ENCODE results near the gene TNFAIP8L1. TPM values are rescaled to one million over a fixed set of nuclear protein-coding genes. Genes with fewer than 3 reads are reported as not detected.

The TNFAIP8L1 gene
- polyA plus RNA-seq, 1 experiment: 4.8 TPM

GRCh38 chr19:4597278-4597974 is 41.9 kb upstream of the TNFAIP8L1 start:
- TF ChIP-seq CTCF (IDR thresholded peaks at IDR 0.05; ENCODE audit: insufficient read depth, low read depth, low read length): no peak
- CTCF ChIA-PET: interaction anchor here (3.0 kb wide), 1 partner anchor 39 kb away, joined by 10 read pairs; no protein-coding TSS in a partner anchor
- Histone ChIP-seq H3K36me3 (ENCODE audit: control insufficient read depth, insufficient read depth, low read length) (no peaks in the 10 kb centered on the region), H3K4me3 (ENCODE audit: low read depth, low read length) (peak overlapping the region; percentile 23), H3K27me3 (ENCODE audit: control insufficient read depth, insufficient read depth, low read length) (peaks cover 15% of the 10 kb centered on the region)
- POLR2A ChIA-PET: interaction anchor here (0.6 kb wide), 1 partner anchor 42 kb away, joined by 3 read pairs; no protein-coding TSS in a partner anchor
- no peak for DNase-seq (ENCODE audit: low read depth)

GRCh38 chr19:4597975-4598671 is 41.2 kb upstream of the TNFAIP8L1 start:
- Histone ChIP-seq H3K4me3 (ENCODE audit: low read depth, low read length) (peak overlapping the region; percentile 23), H3K27me3 (ENCODE audit: control insufficient read depth, insufficient read depth, low read length) (peaks cover 15% of the 10 kb centered on the region), H3K36me3 (ENCODE audit: control insufficient read depth, insufficient read depth, low read length) (no peaks in the 10 kb centered on the region)
- CTCF ChIA-PET: interaction anchor here (1.6 to 3.0 kb wide), 2 partner anchors 31 to 38 kb away, joined by 3 to 10 read pairs; no protein-coding TSS in a partner anchor
- no peak for TF ChIP-seq CTCF (IDR thresholded peaks at IDR 0.05; ENCODE audit: insufficient read depth, low read depth, low read length)
- no peak for DNase-seq (ENCODE audit: low read depth)
- POLR2A ChIA-PET: no interaction called here

GRCh38 chr19:4598712-4599111 is 40.6 kb upstream of the TNFAIP8L1 start:
- no peak for TF ChIP-seq CTCF (IDR thresholded peaks at IDR 0.05; ENCODE audit: insufficient read depth, low read depth, low read length)
- ChIA-PET POLR2A (no interaction called here), CTCF (interaction anchor here (1.6 to 3.0 kb wide), 2 partner anchors 32 to 38 kb away, joined by 3 to 10 read pairs; no protein-coding TSS in a partner anchor)
- DNase-seq (ENCODE audit: low read depth): no peak
- H3K4me3 ChIP-seq (ENCODE audit: low read depth, low read length): no peak overlapping the region
- H3K36me3 ChIP-seq (ENCODE audit: control insufficient read depth, insufficient read depth, low read length): no peaks in the 10 kb centered on the region
- peaks cover 15% of the 10 kb centered on the region for H3K27me3 ChIP-seq (ENCODE audit: control insufficient read depth, insufficient read depth, low read length)

GRCh38 chr19:4600082-4600481 is 39.2 kb upstream of the TNFAIP8L1 start:
- ChIA-PET POLR2A (no interaction called here), CTCF (interaction anchor here (1.6 kb wide), 1 partner anchor 33 kb away, joined by 3 read pairs; no protein-coding TSS in a partner anchor)
- H3K27me3 ChIP-seq (ENCODE audit: control insufficient read depth, insufficient read depth, low read length): peaks cover 15% of the 10 kb centered on the region
- TF ChIP-seq CTCF (IDR thresholded peaks at IDR 0.05; ENCODE audit: insufficient read depth, low read depth, low read length): no peak
- DNase-seq (ENCODE audit: low read depth): no peak
- no peaks in the 10 kb centered on the region for H3K36me3 ChIP-seq (ENCODE audit: control insufficient read depth, insufficient read depth, low read length)
- no peak overlapping the region for H3K4me3 ChIP-seq (ENCODE audit: low read depth, low read length)

- Histone ChIP-seq H3K36me3 (ENCODE audit: control insufficient read depth, insufficient read depth, low read length) (no peaks in the 10 kb centered on the region), H3K4me3 (ENCODE audit: low read depth, low read length) (no peak overlapping the region), H3K27me3 (ENCODE audit: control insufficient read depth, insufficient read depth, low read length) (peaks cover 15% of the 10 kb centered on the region)
- CTCF ChIA-PET: no interaction called here
- no peak for TF ChIP-seq CTCF (IDR thresholded peaks at IDR 0.05; ENCODE audit: insufficient read depth, low read depth, low read length)
- POLR2A ChIA-PET: no interaction called here
- DNase-seq (ENCODE audit: low read depth): no peak
Observed at GRCh38 chr19:4600893-4601292, 38.4 kb upstream of the TNFAIP8L1 start.
